Memory B cell (primary cell): Measurements from ENCODE around the gene KRTAP2-3.
"Not testable (repeated sequence)": the region's sequence is repeated elsewhere in the genome, so short reads cannot be mapped to it uniquely, and the experiment has no call there.

Experiments used
- ATAC-seq: fragments of 150-1000 bp; cut with Tn5 transposase; 2 replicates; pipeline ENCODE4 v1.10.0; 2021; ENCODE audit warnings: low read depth, mild to moderate bottlenecking, moderate library complexity
- DNase-seq, 2 donors: peaks; one replicate each; pipeline ENCODE4 v3.0.0; 2022; ENCODE audit warnings: low spot score in 2 of 2
- H3K27ac Mint-ChIP-seq: one replicate; pipeline ENCODE4 v1.8.0; 2022; ENCODE audit warnings: mild to moderate bottlenecking, moderate library complexity, mixed read lengths
- H3K27me3 Mint-ChIP-seq: one replicate; pipeline ENCODE4 v1.8.0; 2022; ENCODE audit warnings: mixed read lengths
- H3K36me3 Mint-ChIP-seq: one replicate; pipeline ENCODE4 v1.8.0; 2022; ENCODE audit warnings: mild to moderate bottlenecking, mixed read lengths
- H3K4me1 Mint-ChIP-seq: one replicate; pipeline ENCODE4 v1.8.0; 2022; ENCODE audit warnings: mixed read lengths
- H3K4me3 Mint-ChIP-seq: one replicate; pipeline ENCODE4 v1.8.0; 2022; ENCODE audit warnings: mild to moderate bottlenecking, moderate library complexity, mixed read lengths
- H3K9me3 Mint-ChIP-seq: one replicate; pipeline ENCODE4 v1.8.0; 2022; ENCODE audit warnings: mixed read lengths

Gene KRTAP2-3

GRCh38 chr17:41084100-41084856, 24.4 kb upstream of the KRTAP2-3 start, which contains the start of gene KRTAP4-7:
Gene KRTAP4-7 (plus strand): TSS chr17:41084150. CDS start chr17:41084207, 57 bp downstream.
- H3K36me3 Mint-ChIP-seq, H3K27ac Mint-ChIP-seq, DNase-seq, H3K4me3 Mint-ChIP-seq, ATAC-seq, H3K4me1 Mint-ChIP-seq, H3K9me3 Mint-ChIP-seq: not testable (repeated sequence)
- peaks cover 13% of the 10 kb centered on the region for H3K27me3 Mint-ChIP-seq

- not testable (repeated sequence) for H3K27ac Mint-ChIP-seq, DNase-seq, ATAC-seq, H3K4me3 Mint-ChIP-seq, H3K36me3 Mint-ChIP-seq, H3K9me3 Mint-ChIP-seq, H3K4me1 Mint-ChIP-seq
- peaks cover 13% of the 10 kb centered on the region for H3K27me3 Mint-ChIP-seq
These were observed 23.5 kb upstream of the KRTAP2-3 start for GRCh38 chr17:41083427-41083826.

GRCh38 chr17:41082626-41083025, 22.7 kb upstream of the KRTAP2-3 start:
- H3K36me3 Mint-ChIP-seq: no peaks in the 10 kb centered on the region
- DNase-seq: no peak

GRCh38 chr17:41076788-41077187, 16.9 kb upstream of the KRTAP2-3 start:
- Mint-ChIP-seq H3K4me3 (no peak overlapping the region), H3K9me3 (peaks cover 9% of the 10 kb centered on the region), H3K4me1 (no peaks in the 10 kb centered on the region), H3K27me3 (peaks cover 12% of the 10 kb centered on the region), H3K27ac (no peak overlapping the region), H3K36me3 (no peaks in the 10 kb centered on the region)
- DNase-seq (no peak), ATAC-seq (no peak)

More at GRCh38 chr17:41082626-41083025, 22.7 kb upstream of the KRTAP2-3 start:
- Mint-ChIP-seq H3K27ac (no peak overlapping the region), H3K27me3 (peaks cover 13% of the 10 kb centered on the region), H3K9me3 (peaks cover 4% of the 10 kb centered on the region), H3K4me3 (no peak overlapping the region), H3K4me1 (no peaks in the 10 kb centered on the region)
- ATAC-seq: no peak

GRCh38 chr17:41073676-41074075, 13.8 kb upstream of the KRTAP2-3 start:
- H3K36me3 Mint-ChIP-seq: no peaks in the 10 kb centered on the region
- H3K4me3 Mint-ChIP-seq: no peak overlapping the region
- H3K9me3 Mint-ChIP-seq: peaks cover 5% of the 10 kb centered on the region
- no peaks in the 10 kb centered on the region for H3K4me1 Mint-ChIP-seq
- DNase-seq: no peak
- H3K27ac Mint-ChIP-seq: no peak overlapping the region
- ATAC-seq: no peak
- H3K27me3 Mint-ChIP-seq: peaks cover 10% of the 10 kb centered on the region

- H3K27me3 Mint-ChIP-seq: peaks cover 14% of the 10 kb centered on the region
- H3K9me3 Mint-ChIP-seq: peaks cover 4% of the 10 kb centered on the region
- no peak overlapping the region for H3K4me3 Mint-ChIP-seq
- no peaks in the 10 kb centered on the region for H3K36me3 Mint-ChIP-seq
- H3K4me1 Mint-ChIP-seq: no peaks in the 10 kb centered on the region
- no peak for ATAC-seq
- no peak for DNase-seq
- H3K27ac Mint-ChIP-seq: no peak overlapping the region
These were observed 11.9 kb upstream of the KRTAP2-3 start for GRCh38 chr17:41071606-41072360.

GRCh38 chr17:41069031-41069430, 9.1 kb upstream of the KRTAP2-3 start:
- H3K4me3 Mint-ChIP-seq: no peak overlapping the region
- no peaks in the 10 kb centered on the region for H3K9me3 Mint-ChIP-seq
- H3K36me3 Mint-ChIP-seq: no peaks in the 10 kb centered on the region
- H3K4me1 Mint-ChIP-seq: no peaks in the 10 kb centered on the region
- peaks cover 14% of the 10 kb centered on the region for H3K27me3 Mint-ChIP-seq
- DNase-seq (no peak), ATAC-seq (no peak)
- no peak overlapping the region for H3K27ac Mint-ChIP-seq

- no peaks in the 10 kb centered on the region for H3K4me1 Mint-ChIP-seq
- ATAC-seq (no peak), DNase-seq (no peak)
- no peak overlapping the region for H3K4me3 Mint-ChIP-seq
- no peak overlapping the region for H3K27ac Mint-ChIP-seq
- no peaks in the 10 kb centered on the region for H3K9me3 Mint-ChIP-seq
- H3K36me3 Mint-ChIP-seq: no peaks in the 10 kb centered on the region
- peaks cover 16% of the 10 kb centered on the region for H3K27me3 Mint-ChIP-seq
These were observed 7.4 kb upstream of the KRTAP2-3 start for GRCh38 chr17:41067281-41067680.

GRCh38 chr17:41065829-41066624, 6.1 kb upstream of the KRTAP2-3 start, which contains the start of gene KRTAP2-4:
Gene KRTAP2-4 (minus strand): TSS chr17:41065879. CDS start chr17:41065845, 34 bp downstream.
- no peak within 1 kb of the TSS for H3K27ac Mint-ChIP-seq
- DNase-seq (no peak), ATAC-seq (no peak)
- H3K4me3 Mint-ChIP-seq: no peak within 1 kb of the TSS
- H3K4me1 Mint-ChIP-seq: no peaks in the 10 kb centered on the region
- H3K9me3 Mint-ChIP-seq: no peaks in the 10 kb centered on the region
- H3K27me3 Mint-ChIP-seq: peaks cover 13% of the 10 kb centered on the region
- no peaks in the 10 kb centered on the region for H3K36me3 Mint-ChIP-seq

GRCh38 chr17:41065016-41065689, 5.2 kb upstream of the KRTAP2-3 start:
- H3K4me1 Mint-ChIP-seq, H3K36me3 Mint-ChIP-seq, ATAC-seq, H3K27ac Mint-ChIP-seq, H3K9me3 Mint-ChIP-seq, H3K4me3 Mint-ChIP-seq, DNase-seq: not testable (repeated sequence)
- peaks cover 19% of the 10 kb centered on the region for H3K27me3 Mint-ChIP-seq

- H3K4me1 Mint-ChIP-seq: no peaks in the 10 kb centered on the region
- DNase-seq (no peak), ATAC-seq (no peak)
- H3K27ac Mint-ChIP-seq: no peak overlapping the region
- peaks cover 20% of the 10 kb centered on the region for H3K27me3 Mint-ChIP-seq
- no peak overlapping the region for H3K4me3 Mint-ChIP-seq
- no peaks in the 10 kb centered on the region for H3K36me3 Mint-ChIP-seq
- H3K9me3 Mint-ChIP-seq: no peaks in the 10 kb centered on the region
These were observed 4.4 kb upstream of the KRTAP2-3 start for GRCh38 chr17:41064301-41064700.

- Mint-ChIP-seq H3K36me3 (no peaks in the 10 kb centered on the region), H3K4me1 (no peaks in the 10 kb centered on the region), H3K9me3 (no peaks in the 10 kb centered on the region), H3K4me3 (no peak overlapping the region), H3K27me3 (peaks cover 20% of the 10 kb centered on the region), H3K27ac (no peak overlapping the region)
- ATAC-seq (no peak), DNase-seq (no peak)
These were observed 3.5 kb upstream of the KRTAP2-3 start for GRCh38 chr17:41063449-41063848.

- no peak overlapping the region for H3K27ac Mint-ChIP-seq
- peaks cover 25% of the 10 kb centered on the region for H3K27me3 Mint-ChIP-seq
- ATAC-seq: no peak
- no peak overlapping the region for H3K4me3 Mint-ChIP-seq
- peaks cover 2% of the 10 kb centered on the region for H3K9me3 Mint-ChIP-seq
- no peak for DNase-seq
- no peaks in the 10 kb centered on the region for H3K4me1 Mint-ChIP-seq
- peaks cover 2% of the 10 kb centered on the region for H3K36me3 Mint-ChIP-seq
These were observed 2.0 kb upstream of the KRTAP2-3 start for GRCh38 chr17:41061964-41062363.
